HAP-1 (cell line): Measurements from ENCODE around the gene APOC3.
"Not testable (repeated sequence)": the region's sequence is repeated elsewhere in the genome, so short reads cannot be mapped to it uniquely, and the experiment has no call there.

Source experiments
- DNase-seq, 2 experiments: peaks; one replicate each; pipeline ENCODE4 v3.0.0-alpha.2; 2016 to 2020; ENCODE audit warnings: low spot score in 2 of 2
- H3K27me3 ChIP-seq: fragments of 250-450 bp; sonication (Bioruptor Pico); 2 replicates; pipeline ENCODE4 v1.5.1; 2020; ENCODE audit warnings: low read depth, mild to moderate bottlenecking, moderate library complexity
- H3K36me3 ChIP-seq: fragments of 250-450 bp; sonication (Bioruptor Pico); replicated peaks from 2 replicates; pipeline ENCODE4 v1.5.1; 2020; ENCODE audit warnings: mild to moderate bottlenecking
- H3K4me1 ChIP-seq: fragments of 250-450 bp; sonication (Bioruptor Pico); 2 replicates; pipeline ENCODE4 v1.5.1; 2020; ENCODE audit warnings: mild to moderate bottlenecking
- H3K4me3 ChIP-seq: fragments of 250-450 bp; sonication (Bioruptor Pico); 2 replicates; pipeline ENCODE4 v1.5.1; 2020; ENCODE audit warnings: mild to moderate bottlenecking, moderate library complexity
- H3K9me3 ChIP-seq: fragments of 250-450 bp; sonication (Bioruptor Pico); 2 replicates; pipeline ENCODE4 v1.5.1; 2020; ENCODE audit warnings: mild to moderate bottlenecking, moderate library complexity
- in situ Hi-C: fragments of 300-500 bp; cut with MboI; formaldehyde crosslinking; loops from 3 replicates; pipeline ENCODE4 v1.14.3; 2020; ENCODE audit warnings: low sequenced_read_pairs, inconsistent platforms, mixed read lengths

APOC3 gene

DNA sequence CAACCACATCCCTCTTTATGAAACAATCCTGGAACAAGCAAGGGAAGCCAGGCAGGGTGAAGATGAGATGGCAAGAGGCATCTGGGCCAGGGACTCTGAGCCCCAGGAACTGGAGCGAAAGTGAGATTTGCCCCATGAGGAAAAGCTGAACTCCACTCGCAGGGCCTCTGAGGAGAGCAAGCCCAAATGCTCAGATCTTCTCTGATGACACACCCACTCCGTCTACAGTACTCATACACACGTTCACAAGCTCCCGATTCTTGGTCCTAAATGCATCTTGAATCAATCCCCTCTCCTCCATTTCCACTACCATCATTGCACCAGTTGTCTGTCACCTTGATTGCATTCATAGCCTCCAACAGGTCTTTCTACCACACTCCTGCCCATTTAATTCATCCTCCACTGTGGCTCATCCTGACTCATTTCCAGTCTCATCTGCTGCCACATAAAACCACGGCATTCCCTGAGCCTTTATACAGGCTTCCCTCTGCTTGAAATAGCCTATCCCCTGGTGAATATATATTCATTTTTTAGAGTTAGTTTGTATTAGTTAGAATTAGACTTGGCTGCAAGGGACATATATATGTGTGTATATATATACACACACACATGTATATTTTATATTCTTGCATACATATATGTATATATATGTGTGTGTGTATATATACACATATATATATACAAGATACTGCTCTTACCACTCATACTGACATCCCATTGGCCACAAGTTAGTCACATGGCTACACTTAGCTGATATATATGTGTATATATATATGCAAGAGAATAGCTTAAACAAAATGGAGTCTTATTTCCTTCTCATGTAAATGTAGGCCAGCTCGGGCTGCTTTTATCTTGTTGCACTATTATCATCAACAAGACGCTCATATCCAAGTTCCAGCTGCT, 36.6 kb upstream of the APOC3 start:
- Histone ChIP-seq H3K27me3 (no peaks in the 10 kb centered on the region), H3K4me3 (no peak overlapping the region), H3K4me1 (peaks cover 8% of the 10 kb centered on the region), H3K9me3 (no peaks in the 10 kb centered on the region; the same call in 1 of the 2 replicates), H3K36me3 (no peaks in the 10 kb centered on the region)
- in situ Hi-C loops, result loop anchor here (5.0 kb wide), 1 partner anchor 309 kb away; no protein-coding TSS in a partner anchor
- DNase-seq, result no peak

DNA sequence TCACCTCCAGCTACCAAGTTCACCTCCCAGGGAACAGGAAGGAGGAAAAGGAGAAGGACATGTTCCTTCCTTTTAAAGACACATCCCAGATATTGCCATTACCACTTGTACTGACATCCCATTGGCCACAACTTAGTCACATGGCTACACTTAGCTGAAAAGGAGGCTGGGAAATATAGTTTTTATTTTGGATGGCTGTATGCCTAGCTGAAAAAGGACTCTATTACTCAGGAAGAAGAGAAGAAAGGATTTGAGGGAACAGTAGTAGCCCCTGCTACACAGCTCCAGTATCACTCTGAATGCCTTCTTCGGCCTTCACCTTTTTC, 36.0 kb upstream of the APOC3 start:
- Histone ChIP-seq H3K36me3 (no peaks in the 10 kb centered on the region), H3K4me1 (peaks cover 4% of the 10 kb centered on the region; the same call in 1 of the 2 replicates), H3K4me3 (no peak overlapping the region), H3K9me3 (no peaks in the 10 kb centered on the region), H3K27me3 (no peaks in the 10 kb centered on the region)
- in situ Hi-C loops, result loop anchor here (5.0 kb wide), 1 partner anchor 309 kb away; no protein-coding TSS in a partner anchor
- DNase-seq, result peak in 1 of 2 experiments; percentile 35

DNA sequence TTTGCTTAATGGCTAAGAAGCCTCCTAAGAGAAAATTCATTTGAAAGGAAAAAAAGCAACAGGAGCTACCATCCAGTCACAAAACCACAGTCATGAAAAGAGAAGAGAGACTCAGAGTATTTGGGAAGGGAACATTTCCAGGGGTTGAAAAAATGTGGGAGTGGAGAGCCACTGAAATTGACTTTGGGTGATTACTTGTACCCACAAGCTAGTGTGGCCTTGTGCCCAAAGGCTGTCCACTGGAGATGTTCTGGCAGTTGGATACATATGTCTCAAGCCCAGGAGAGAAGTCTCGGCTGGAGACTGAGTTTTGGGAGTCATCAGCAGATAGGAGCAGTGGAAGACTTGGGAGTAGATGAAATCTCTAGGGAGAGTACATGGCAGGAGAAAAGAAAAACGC, 34.9 kb upstream of the APOC3 start:
- no peak for DNase-seq
- no peaks in the 10 kb centered on the region for H3K9me3 ChIP-seq
- no peaks in the 10 kb centered on the region for H3K27me3 ChIP-seq
- in situ Hi-C loops, result loop anchor here (5.0 kb wide), 1 partner anchor 307 kb away; no protein-coding TSS in a partner anchor
- H3K36me3 ChIP-seq, result no peaks in the 10 kb centered on the region
- H3K4me3 ChIP-seq, result no peak overlapping the region
- peaks cover 4% of the 10 kb centered on the region; the same call in 1 of the 2 replicates for H3K4me1 ChIP-seq

DNA sequence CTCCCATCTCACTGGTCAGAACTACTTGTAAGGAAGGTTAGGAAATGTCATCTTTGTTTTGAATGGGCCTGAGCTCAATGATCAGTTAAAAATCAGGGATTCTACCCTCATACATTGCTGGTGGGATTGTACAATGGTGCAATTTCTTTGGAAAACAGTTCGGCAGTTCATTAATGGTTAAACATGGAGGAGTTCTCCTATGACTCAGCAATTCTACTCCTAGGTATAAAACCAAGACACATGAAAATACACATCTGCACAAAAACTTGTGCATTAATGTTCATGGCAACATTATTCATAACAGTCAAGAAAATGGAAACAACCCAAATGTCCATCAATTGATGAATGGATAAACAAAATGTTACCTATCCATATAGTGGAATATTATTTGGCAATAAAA, 33.2 kb upstream of the APOC3 start:
- H3K9me3 ChIP-seq, result no peaks in the 10 kb centered on the region
- no peaks in the 10 kb centered on the region for H3K27me3 ChIP-seq
- no peaks in the 10 kb centered on the region for H3K36me3 ChIP-seq
- H3K4me1 ChIP-seq, result peaks cover 4% of the 10 kb centered on the region; the same call in 1 of the 2 replicates
- DNase-seq, result no peak
- no peak overlapping the region for H3K4me3 ChIP-seq
- in situ Hi-C loops, result no loop called here

DNA sequence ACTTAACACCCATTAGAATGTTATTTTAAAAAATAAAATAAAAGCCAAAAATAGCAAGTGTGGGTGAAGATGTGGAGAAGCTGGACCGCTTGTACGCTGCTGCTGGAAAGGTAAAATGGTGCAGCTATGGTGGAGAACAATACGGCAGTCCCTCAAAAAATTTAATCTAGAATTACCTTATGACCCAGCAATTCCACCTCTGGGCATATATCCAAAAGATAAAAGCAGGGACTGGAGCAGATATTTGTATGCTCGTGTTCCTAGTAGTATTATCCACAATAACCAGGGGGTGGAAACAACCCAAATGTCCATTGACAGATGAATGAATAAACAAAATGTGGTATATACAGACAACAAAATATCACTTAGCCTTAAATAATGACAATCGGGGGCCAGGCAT, 31.9 kb upstream of the APOC3 start:
- Histone ChIP-seq H3K4me3 (no peak overlapping the region), H3K4me1 (peaks cover 4% of the 10 kb centered on the region; the same call in 1 of the 2 replicates), H3K27me3 (peaks cover under 1% of the 10 kb centered on the region; the same call in 1 of the 2 replicates), H3K9me3 (no peaks in the 10 kb centered on the region), H3K36me3 (no peaks in the 10 kb centered on the region)
- in situ Hi-C loops, result no loop called here
- DNase-seq, result no peak

DNA sequence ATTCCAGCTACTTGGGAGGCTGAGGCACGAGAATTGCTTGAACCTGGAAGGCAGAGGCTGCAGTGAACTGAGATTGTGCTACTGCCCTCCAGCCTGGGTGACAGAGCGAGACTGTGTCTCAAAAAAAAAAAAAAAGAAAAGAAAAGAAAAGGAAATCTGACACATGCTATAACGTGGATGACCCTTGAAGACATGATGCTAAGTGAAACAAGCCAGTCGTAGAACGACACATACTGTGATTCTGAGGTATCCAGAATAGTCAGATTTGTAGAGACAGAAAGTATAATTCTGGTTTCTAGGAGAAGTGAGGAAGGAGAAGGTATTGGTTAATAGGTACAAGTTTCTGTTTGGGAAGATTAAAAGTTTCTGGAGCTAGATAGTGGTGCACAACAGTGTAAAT, 31.3 kb upstream of the APOC3 start:
- no peaks in the 10 kb centered on the region for H3K9me3 ChIP-seq
- in situ Hi-C loops, result no loop called here
- H3K4me3 ChIP-seq, result no peak overlapping the region
- no peaks in the 10 kb centered on the region for H3K36me3 ChIP-seq
- H3K27me3 ChIP-seq, result peaks cover 2% of the 10 kb centered on the region; the same call in 1 of the 2 replicates
- no peak for DNase-seq
- peaks cover 4% of the 10 kb centered on the region; the same call in 1 of the 2 replicates for H3K4me1 ChIP-seq

DNA sequence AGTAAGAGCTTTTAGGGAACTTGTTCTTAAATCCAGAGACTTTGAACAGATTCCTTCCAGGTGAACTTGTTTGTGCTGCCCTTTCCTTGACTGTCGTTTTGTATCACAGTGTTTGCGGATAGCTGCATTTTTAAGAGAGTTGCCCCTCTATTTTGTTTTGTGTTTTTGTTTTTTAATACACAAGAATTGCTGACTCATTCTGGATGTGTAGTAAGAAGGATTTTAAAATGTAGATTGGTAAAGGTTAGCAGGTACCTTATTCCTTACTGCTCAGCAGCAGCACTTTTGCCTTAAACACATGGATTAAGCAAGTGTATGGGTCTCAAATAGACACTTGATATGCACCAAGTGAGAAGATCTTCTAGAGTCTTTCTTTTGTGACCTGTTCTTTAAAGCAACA, 29.1 kb upstream of the APOC3 start:
- H3K4me1 ChIP-seq, result no peaks in the 10 kb centered on the region
- H3K36me3 ChIP-seq, result no peaks in the 10 kb centered on the region
- in situ Hi-C loops, result no loop called here

DNA sequence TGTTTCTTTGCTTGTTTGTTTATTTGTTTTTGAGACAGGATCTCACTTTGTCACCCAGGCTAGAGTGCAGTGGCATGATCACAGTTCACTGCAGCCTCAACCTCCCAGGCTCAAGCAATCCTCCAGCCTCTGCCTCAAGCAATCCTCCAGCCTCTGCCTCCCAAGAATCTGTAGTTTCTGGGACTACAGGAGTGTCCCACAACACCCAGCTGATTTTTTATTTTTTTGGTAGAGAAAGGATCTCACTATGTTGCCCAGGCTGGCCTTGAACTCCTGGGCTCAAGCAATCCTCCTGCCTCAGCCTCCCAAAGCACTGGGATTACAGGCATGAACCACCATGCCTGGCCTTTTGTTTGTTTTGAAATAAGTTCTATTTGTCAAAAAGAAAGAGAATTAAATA, 28.0 kb upstream of the APOC3 start:
- H3K4me3 ChIP-seq, H3K27me3 ChIP-seq, H3K36me3 ChIP-seq, H3K9me3 ChIP-seq, H3K4me1 ChIP-seq, DNase-seq, in situ Hi-C loops: not testable (repeated sequence)

More for the DNA sequence above, 29.1 kb upstream of the APOC3 start:
- Histone ChIP-seq H3K27me3 (peaks cover 2% of the 10 kb centered on the region; the same call in 1 of the 2 replicates), H3K9me3 (no peaks in the 10 kb centered on the region), H3K4me3 (no peak overlapping the region)
- no peak for DNase-seq

DNA sequence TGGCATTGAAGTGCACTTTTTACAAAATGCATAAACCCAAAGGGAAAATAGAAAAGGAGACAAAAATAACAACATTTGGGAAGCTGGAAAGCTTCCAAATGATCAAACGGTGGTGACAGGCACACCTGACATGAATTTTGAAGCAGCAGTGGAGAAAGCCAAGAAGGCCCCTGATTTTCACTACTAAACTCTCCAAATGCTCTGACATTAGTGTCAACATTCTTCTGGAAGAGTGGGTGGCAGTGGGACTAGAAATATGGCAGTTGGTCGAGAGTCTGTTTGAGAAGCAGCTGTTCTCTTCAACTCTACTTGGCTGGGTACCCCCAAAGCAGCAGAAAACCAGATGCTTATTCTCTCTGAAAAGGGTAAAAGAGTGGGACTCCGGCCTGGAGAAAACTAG, 25.7 kb upstream of the APOC3 start:
- Histone ChIP-seq H3K4me3 (no peak overlapping the region), H3K4me1 (no peaks in the 10 kb centered on the region), H3K36me3 (no peaks in the 10 kb centered on the region), H3K27me3 (peaks cover 2% of the 10 kb centered on the region; the same call in 1 of the 2 replicates), H3K9me3 (no peaks in the 10 kb centered on the region)
- no peak for DNase-seq
- in situ Hi-C loops, result no loop called here

DNA sequence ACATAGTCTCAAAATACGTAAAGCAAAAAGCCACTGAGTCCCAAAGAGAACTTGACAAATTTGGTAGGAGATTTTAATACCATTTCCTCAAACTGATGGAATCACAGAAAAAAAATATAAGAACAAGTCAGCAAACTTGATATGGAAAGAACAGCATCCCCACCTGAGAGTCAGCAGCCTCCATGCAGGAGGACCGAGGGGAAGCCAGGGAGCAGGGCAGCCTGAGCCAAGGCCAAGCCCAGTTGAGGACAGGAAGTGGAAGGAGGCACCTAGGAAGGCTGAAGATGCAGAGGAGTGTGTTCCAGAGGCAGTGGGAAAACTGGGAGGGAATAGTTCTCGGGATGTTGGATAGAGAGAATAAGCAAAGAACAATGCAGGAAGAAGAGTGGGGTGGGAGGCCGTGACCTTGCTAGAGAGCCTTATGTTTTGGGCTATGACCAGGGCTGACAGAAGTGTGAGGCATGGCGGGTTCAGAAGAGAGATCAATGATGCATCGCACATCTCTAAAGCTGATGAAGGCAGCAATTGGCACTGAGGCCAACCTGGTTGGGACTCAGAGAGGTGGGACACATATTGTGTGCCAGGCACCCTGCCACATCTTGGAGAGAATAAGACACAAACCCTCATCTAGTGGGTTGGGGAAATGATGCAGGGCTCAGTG, 22.0 kb upstream of the APOC3 start:
- no peaks in the 10 kb centered on the region for H3K9me3 ChIP-seq
- no peak overlapping the region for H3K4me3 ChIP-seq
- peaks cover 2% of the 10 kb centered on the region; the same call in 1 of the 2 replicates for H3K27me3 ChIP-seq
- in situ Hi-C loops, result no loop called here
- H3K36me3 ChIP-seq, result no peaks in the 10 kb centered on the region
- no peak for DNase-seq
- no peaks in the 10 kb centered on the region for H3K4me1 ChIP-seq

DNA sequence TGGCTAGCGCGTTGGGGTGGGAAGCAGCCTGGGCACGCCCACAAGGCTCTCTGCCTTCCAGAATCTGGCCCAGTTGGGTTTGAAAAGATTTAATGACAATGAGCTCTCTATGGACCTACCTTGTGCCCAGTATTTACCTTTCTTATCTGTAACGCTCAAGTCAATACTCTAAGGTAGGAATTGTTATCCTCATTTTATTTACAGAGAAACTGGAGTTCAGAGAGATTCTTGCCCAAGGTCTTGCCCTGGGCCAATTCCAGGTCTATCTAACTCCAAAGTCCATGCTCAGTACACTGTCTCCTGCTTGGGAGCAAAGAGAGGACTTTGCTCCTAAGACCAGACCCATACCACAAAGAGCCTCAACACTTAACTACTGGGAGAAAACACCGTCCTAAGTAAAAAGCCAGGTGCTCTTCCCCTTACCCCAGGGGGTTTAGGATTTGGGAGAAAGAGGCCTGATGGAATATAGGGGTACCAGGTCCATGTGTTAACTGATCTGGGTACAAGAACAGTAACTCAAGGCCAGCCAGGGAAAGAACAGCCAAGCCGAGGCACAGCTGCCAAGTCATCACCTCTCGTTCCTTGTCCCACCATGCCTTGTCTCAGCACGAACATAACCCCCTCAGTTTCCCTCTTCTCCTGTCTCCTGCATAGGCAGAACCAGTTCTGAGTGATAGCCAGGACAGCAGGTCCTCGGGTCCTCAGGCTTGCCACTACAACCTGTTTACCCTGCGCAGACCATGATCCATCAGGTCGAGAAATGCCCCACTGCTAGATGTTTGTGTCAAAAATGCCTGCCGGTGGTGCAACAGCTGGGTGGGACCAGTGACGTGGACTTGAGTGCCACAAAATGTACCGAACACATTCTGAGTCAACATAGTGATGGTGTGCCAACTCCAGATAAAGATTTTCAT, 21.2 kb upstream of the APOC3 start:
- Histone ChIP-seq H3K27me3 (no peaks in the 10 kb centered on the region), H3K9me3 (no peaks in the 10 kb centered on the region), H3K4me1 (no peaks in the 10 kb centered on the region), H3K36me3 (no peaks in the 10 kb centered on the region), H3K4me3 (no peak overlapping the region)
- DNase-seq, result no peak
- in situ Hi-C loops, result no loop called here

DNA sequence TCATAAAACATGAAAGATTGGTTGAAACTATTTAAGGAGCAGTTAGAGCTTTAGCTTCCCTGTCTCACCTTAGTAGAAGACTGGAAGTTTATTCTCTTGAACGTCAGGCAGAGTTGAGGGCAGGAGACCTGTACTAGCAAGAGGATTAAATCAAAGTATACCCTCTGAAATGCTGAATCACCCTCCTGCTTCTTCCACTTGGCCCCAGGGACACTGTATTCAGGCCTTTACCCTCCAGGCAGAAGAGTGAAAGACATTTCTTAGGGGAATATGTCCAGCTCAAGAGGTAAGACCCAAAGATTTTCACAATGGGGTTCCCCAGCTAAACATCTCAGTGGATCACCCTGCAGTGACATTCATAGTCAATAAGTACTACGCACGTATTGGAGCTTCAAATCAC, 18.5 kb upstream of the APOC3 start:
- Histone ChIP-seq H3K4me1 (no peaks in the 10 kb centered on the region), H3K4me3 (no peak overlapping the region), H3K9me3 (no peaks in the 10 kb centered on the region), H3K36me3 (no peaks in the 10 kb centered on the region), H3K27me3 (no peaks in the 10 kb centered on the region)
- no peak for DNase-seq
- in situ Hi-C loops, result no loop called here

DNA sequence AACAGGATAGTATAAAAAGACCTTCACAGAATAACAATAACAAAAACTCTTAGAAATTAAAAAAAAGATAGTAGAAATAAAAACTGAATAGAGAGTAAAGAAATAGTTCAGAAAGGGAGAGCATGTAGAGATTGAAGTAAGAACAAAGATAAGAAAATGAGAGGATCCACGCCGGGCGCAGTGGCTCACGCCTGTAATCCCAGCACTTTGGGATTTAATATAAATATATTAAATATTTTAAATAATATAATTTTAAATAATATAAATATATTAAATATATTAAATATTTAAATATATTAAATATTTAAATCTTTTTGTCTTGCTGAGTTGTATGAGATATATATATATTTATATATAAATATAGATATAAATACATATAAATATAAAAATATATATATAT, 17.6 kb upstream of the APOC3 start:
- Histone ChIP-seq H3K9me3 (no peaks in the 10 kb centered on the region), H3K4me3 (no peak overlapping the region), H3K36me3 (no peaks in the 10 kb centered on the region), H3K4me1 (no peaks in the 10 kb centered on the region), H3K27me3 (no peaks in the 10 kb centered on the region)
- in situ Hi-C loops, result no loop called here
- DNase-seq, result no peak
